Nucleus accumbens (tissue), 56 donors: Measurements from ENCODE around the gene RPS15.

Experiments
- DNase-seq, 56 donors: peaks; one replicate each; lab custom pipeline; 2025; lab: John Stamatoyannopoulos, UW

Gene RPS15

DNA sequence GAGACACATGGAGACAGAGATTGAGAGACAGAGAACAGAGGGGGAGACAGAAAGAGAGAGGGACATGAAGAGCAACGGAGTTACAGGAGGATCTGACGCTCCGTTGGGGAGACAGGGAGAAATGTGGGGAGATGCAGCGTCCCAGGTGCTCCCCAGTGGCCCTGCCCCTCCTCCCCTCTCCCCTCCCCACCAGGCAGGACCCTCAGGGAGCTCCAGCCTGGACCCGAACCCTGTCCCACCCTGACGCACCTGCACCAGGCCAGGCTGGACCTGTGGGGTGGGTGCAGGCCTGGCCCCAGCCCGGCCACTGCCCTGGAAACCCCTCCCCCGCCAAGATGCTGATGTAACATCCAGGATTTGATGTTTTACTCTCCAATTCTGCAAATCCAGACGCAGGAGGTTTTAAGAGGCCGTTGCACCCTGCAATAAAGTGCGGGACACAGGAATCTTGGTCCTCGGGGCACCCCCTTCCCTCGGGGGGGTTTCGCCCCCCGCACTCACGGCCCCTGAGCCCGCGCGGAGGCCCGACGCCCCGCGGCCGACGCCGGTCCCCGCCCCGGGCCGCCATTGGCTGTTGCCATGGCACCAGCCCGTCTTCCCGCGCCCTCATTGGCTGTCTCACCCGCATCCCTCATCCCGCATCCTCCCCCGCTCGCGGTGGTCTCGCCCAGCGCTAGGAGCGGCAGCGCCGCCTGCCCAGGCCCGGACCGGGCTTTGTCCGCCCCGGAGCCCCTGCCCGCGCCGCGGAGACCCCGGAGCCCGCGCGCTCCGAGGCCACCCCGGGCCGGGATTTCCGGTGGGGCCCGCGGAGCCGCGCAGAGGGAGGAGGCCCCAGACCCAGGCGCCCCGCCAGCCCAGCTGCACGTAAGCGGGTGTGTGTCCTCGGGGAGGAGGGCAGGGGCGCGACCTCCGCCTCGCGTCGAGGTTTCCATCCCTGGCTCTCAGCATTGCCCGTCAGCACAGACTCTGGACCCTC lies 11.6 kb downstream of the RPS15 start, which contains the start of gene APC2:
TSS of gene APC2 (plus strand) at position 655 of the 976 bp plus-strand sequence. CDS start 2,881 bp downstream, outside the sequence.
- peak in 55 of 56 donors; percentile 45 to 93 (median 82) for DNase-seq

DNA sequence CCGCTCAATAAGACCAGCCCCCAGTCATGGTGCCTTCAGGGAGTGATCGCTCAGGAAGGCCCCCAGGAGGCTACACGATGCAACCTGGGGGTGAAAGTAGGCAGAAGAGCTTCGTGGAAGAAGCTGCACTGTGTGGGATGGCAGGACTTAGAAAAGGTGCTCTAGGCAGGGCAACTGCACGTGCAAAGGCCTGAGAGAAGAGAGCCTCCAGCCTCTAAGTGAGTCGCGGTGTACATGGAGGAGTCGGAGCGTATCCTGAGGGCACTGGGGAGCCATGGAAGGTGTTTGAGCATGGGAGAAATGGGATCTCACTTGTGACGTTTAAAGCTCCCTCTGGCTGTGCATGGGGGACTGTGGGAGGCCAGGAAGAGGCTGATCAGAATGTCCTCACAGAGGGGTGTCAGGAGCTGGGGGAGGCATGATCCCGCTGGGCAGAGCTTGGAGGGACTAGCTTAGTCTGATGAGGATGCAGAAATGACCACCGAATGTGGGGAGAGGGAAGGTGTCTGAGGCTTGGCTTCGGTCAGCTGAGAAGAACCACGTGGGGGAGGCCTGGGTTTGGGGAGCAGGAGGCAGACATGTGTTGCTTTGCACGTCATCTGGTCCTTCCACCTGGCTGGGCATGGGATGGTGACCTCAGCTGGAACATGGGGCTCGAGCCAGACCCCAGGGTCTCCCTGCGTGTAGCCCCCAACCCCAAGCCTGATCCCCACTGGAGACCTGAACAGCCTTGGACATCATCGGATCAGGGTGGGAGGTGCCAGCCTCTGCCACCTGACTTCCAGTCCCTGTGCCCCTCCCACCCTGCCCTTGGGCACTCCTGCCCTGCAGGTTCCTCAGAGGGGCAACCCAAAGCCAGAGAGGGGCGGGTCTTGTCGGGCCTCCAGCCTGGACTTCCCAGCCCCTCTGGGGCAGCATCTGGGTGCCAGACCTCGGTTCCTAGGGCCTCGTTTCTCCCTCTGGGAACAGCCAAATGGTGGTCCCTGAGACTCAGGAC lies 12.8 kb downstream of the RPS15 start:
- DNase-seq, result peak in 38 of 56 donors; percentile 24 to 75 (median 54)

DNA sequence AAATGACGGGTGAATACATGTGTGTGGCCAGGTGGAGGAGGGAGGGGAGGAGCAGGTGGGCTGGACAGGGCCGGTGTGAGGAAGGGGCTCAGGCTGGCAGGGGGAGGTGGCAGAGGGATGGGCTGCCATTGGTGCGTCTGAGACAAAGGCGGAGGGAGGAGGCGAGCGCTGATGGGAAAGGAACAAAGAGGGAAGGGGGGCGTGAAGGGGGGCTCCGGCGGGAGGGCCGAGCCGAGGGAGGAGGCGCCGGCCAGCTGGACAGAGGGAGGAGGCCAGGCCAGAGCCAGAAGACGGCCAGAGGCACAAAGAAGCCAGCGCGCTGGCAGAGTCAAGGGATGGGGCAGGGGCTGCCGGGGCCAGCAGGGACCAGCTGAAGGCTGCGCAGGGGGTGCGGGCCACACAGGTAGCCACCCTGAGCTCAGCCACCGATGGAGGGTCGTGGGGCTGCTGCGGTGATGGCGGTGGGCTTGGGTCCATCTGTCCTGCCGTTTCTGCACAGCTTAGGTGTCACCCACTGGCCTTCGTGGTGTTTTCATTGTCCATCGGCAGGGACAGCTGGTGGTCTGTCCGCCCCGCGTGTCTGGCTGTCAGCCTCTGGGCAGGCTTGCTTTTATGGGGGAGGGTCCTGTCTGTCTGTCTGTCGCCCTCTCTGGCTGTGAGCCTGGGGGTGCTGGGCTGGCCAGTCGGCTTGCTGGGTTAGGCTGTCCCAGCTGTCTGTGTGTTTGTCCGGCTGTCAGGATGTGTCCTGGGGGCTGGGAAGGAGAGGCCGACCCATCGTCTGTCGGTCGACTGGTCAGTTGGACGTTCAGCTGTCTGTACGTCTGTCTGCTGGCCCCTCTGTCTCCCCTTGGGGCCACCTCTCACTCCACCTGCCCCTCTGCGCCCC lies 14.0 kb downstream of the RPS15 start:
- peak in 53 of 56 donors; percentile 19 to 86 (median 72) for DNase-seq

DNA sequence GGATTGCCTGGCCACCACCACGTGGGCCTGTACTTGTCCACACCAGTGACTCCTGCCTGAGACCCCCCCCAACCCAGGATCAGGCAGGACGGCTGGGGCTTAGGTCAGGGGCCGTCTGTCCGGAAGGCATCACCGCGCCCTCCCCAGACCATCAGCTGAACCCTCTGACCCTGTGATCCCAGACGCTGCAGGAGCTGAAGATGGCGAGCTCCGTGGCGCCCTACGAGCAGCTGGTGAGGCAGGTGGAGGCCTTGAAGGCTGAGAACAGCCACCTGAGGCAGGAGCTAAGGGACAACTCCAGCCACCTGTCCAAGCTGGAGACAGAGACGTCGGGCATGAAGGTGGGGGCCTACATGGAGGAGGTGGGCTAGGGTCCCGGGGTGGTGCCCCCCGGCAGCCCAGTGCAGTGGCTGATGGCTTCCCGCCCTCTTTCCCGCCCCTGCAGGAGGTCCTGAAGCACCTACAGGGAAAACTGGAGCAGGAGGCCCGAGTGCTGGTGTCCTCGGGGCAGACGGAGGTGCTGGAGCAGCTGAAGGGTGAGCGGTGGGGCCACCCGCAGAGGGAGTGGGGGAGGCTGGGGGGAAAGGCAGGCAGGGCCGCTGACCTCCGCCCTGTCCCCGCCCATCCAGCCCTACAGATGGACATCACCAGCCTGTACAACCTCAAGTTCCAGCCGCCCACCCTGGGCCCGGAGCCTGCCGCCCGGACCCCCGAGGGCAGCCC lies 14.8 kb downstream of the RPS15 start:
- peak in 4 of 56 donors; percentile 22 to 45 (median 40) for DNase-seq

DNA sequence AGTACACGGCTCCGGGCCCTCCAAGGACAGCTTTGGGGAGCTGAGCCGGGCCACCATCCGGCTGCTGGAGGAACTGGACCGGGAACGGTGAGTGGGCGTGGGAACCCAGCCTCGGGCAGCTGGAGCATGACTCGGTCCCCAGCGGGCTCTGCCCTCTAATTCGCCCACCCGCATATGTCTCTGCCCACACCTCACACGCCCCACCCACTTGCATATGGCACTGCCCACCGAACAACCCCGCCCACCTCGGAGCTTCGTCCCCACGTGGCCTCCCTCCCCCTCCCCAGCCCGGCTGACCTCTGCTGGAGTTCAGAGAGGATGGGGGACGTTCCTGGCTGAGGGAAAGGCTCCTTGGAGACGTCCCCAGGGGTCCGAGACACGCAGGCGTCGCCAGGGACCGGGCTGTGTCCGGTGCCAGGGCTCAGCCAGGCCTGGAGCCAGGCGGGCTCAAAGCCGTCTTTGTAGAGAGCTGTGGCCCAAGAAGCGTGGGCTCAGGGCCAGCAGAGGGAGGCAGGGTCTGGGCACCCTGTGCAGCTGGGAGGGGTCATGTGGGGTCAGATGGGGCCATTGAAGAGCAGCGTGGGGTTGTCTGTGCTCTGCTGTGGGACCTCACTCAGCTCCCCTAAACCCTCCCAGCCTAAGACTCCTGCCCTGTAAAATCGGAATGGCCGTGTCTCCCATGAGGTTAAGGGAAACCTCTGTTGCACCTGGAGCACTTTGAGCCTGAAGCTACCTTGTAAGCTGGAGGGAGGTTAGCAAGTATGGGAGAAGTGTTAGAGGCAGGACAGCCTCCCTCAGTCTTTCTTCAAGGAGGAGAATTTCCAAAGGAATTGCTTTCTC lies 15.5 kb downstream of the RPS15 start:
- peak; percentile 51 to 99 (median 93) for DNase-seq

DNA sequence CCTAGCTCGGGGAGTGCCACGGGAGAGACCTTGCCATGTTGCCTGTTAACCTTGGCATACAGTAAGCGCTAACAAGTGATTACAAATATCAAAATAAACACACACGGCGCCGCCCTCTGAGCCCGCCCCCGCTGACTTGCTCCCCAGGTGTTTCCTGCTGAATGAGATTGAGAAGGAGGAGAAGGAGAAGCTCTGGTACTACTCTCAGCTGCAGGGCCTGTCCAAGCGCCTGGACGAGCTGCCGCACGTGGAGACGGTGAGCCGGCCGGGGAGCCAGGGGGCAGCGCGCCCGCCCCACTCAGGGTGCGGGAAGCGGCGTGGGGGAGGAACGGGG lies 16.8 kb downstream of the RPS15 start:
- DNase-seq, result no peak

DNA sequence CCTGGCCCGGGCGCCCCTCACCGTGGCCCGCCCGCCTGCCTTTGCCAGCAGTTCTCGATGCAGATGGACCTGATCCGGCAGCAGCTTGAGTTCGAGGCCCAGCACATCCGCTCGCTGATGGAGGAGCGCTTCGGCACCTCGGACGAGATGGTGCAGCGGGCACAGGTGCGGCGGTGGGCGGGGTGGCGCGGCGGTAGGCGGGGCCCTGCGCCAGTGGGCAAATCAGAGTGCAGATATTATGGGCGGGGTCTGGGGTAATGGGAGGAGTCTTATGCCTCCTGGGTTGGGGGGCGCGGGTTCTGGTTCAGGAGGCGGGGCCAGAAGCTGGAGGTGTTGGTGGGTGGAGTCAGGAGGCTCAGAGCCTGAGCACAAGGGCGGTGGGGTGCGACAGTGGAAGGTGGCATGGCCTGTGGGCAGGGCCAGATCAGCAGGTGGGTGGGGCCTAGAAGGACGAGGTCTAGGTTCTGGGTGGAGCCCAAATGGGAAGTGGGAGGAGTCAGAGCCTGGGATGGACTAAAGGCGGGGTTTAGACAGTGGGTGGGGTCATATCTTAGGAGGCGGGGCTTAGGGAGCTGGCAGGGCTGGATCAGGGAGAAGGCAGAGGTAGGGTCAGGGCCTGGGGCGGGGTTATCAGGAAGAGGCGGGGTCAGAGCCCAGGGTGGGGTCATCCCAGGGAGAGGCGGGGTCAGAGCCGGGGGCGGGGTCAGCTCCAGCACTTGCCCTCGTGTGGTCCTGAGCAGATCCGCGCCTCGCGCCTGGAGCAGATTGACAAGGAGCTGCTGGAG lies 17.3 kb downstream of the RPS15 start:
- peak in 19 of 56 donors; percentile 10 to 69 (median 35) for DNase-seq

DNA sequence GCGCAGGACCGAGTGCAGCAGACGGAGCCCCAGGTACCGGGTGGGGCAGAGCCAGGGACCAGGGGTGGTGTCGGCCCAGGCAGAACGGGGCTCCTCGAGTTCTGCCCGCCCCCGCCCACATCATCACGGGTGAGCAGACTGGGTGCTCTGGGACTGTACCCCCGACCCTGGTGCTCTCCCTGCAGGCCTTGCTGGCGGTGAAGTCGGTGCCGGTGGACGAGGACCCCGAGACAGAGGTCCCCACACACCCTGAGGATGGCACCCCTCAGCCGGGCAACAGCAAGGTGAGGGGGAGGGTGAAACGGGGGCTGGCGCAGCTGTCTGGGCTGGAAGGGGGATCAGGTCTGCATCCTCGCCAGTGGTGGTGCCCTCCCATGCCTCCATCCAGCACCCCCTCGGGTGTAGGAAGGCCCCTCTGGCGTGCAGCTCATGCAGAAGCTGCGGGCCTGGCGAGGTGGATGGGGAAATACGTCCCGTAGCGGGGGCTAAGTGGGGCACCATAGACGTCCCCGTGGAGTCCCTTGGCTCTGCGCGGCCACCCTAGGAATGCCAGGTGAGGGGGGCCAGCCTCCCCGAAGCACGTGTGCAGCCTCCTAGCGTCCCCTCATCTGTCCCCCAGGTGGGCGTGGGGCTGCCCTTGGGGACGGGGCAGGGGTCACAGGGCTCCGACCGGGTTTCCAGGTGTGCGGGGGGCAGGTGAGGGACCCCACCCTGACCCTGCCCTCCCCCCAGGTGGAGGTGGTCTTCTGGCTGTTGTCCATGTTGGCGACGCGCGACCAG lies 18.1 kb downstream of the RPS15 start:
- no peak for DNase-seq

DNA sequence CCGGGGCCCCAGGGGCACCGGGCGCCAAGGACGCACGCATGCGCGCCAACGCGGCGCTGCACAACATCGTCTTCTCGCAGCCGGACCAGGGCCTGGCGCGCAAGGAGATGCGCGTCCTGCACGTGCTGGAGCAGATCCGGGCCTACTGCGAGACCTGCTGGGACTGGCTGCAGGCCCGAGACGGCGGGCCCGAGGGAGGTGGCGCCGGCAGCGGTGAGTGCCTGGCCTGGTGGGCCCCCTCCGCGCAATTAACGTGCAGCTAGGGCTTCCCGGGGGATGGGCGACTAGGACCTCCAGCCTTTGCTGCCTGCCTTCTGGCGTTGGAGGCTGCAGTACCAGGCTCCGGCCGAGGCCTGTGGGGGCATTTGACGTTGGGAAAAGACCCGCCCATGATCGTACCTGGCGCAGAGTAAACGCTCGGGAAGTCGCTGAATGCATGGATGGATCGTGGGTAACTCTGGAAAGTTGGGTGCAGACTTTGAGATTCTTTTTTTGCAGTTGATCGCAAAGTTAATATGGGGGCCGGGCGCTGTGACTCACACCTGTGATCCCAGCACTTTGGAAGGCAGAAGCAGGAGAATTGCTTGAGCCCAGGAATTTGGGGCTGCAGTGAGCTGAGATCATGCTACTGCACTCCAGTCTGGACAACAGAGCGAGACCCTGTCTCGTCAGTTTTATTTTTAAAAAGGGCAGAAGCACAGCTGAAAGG lies 19.0 kb downstream of the RPS15 start:
- peak in 1 of 56 donors; percentile 49 for DNase-seq

DNA sequence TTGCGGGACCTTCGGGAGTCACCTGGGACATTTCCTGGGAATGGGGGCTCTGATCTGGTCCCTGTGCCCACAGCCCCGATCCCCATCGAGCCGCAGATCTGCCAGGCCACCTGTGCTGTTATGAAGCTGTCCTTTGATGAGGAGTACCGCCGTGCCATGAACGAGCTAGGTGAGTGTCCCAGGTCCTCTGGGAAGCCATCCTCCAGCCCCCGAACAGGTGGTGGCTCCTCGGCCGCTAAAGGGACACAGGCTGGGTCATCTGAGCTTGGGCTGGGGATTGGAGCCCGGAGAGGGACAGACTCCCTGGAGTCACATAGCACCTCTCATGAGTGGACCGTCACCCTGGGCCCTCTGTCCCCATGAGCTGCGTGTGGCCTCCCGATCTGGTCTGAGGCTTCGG lies 19.7 kb downstream of the RPS15 start:
- no peak for DNase-seq

DNA sequence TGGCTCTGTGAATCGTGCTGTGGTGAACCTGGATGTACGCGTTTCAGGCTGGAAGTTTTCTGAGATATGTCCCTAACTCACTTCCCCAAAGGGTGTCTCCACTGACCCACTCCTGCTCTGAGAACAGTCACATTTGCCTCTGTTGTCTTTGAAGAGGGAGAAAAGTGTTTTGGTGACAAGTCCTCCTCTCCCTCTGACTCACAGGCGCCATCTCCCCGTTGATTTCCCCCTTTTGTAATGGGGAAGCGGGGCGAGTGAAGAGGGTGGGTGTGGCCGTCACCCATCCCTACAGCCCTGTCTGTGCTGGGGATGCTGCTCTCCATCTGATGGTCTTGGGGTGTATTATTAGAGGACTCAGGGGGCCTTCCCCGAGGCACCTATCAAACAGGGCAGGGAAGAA lies 21.3 kb downstream of the RPS15 start:
- DNase-seq, result peak in 1 of 56 donors; percentile 29

DNA sequence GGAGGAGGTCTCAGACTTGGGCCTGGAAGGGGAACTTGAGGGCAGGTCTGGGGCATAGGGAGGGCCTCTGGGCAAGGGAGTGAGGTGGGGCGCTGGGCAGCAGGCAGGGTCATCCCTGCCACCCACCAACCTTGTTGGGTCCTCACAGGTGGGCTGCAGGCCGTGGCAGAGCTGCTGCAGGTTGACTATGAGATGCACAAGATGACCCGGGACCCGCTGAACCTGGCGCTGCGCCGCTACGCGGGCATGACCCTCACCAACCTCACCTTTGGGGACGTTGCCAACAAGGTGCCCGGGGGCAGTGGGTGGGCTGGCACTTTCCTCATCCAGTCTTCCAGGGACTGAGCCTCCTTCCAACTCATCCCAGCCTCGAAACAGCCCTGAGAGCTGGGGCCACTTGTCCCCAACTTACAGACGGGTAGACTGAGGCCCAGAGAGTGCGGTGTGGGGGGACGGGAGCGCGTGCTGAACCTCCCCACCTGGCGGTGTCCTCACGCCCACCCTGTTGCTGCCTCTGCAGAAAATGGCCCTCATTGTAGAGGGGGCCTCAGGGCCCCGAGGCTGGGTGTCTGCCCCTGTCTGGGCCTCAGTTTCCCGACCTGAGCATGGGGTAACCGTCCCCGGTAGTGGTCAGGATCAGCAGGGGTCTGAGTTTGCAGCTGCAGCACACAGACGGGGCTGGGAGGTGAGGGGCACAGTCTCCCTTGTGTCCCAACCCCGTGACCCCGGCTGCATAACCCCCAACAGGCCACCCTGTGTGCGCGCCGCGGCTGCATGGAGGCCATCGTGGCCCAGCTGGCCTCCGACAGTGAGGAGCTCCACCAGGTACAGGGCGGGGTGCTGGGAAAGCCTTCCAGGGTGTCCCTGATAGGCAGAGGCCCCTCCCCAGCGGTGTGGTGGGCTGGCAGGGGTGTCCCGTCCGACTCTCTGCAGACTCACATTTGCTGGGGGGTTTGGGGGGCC lies 22.1 kb downstream of the RPS15 start:
- DNase-seq, result no peak

DNA sequence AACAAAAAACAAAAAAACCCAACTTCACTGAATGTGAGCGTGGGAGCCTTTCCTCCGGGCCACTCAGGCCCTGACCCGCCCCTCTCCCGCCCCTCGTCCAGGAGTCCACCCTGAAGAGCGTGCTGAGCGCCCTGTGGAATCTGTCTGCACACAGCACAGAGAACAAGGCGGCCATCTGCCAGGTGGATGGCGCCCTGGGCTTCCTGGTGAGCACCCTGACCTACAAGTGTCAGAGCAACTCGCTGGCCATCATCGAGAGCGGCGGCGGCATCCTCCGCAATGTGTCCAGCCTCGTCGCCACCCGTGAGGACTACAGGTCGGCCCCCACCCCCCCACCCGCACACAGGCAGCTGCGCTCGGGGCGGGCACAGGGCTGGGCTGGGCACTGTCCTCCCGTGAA lies 23.7 kb downstream of the RPS15 start:
- DNase-seq, result no peak

DNA sequence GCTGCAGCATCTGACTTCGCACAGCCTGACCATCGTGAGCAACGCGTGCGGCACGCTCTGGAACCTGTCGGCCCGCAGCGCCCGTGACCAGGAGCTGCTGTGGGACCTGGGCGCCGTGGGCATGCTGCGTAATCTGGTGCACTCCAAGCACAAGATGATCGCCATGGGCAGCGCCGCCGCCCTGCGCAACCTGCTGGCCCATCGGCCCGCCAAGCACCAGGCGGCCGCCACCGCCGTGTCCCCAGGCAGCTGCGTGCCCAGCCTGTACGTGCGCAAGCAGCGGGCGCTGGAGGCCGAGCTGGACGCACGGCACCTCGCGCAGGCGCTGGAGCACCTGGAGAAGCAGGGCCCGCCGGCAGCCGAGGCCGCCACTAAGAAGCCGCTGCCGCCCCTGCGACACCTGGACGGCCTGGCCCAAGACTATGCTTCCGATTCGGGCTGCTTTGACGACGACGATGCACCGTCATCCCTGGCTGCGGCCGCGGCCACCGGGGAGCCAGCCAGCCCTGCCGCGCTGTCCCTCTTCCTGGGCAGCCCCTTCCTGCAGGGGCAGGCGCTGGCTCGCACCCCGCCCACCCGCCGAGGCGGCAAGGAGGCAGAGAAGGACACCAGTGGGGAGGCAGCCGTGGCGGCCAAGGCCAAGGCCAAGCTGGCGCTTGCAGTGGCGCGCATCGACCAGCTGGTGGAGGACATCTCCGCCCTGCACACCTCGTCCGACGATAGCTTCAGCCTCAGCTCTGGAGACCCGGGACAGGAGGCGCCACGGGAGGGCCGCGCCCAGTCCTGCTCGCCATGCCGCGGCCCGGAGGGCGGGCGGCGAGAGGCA lies 27.2 kb downstream of the RPS15 start:
- DNase-seq, result no peak
